T47D (cell line): ENCODE results near the gene CREB5.

ENCODE experiments used
- DNase-seq, 2 experiments: peaks; one replicate each; pipeline versions ENCODE4 v3.0.0 to v3.0.0-alpha.2; 2011 to 2012; ENCODE audit warnings: low read depth in 1 of 2, low spot score in 1 of 2
- JUND ChIP-seq: IDR thresholded peaks from 2 replicates; pipeline ENCODE4 v1.6.1; 2012; ENCODE audit warnings: low read depth
- in situ Hi-C: cut with HindIII; loops from 2 replicates; pipeline ENCODE4 v1.10.0; 2016; ENCODE audit warnings: low sequenced_read_pairs, low pct_unique_long_range_greater_than_20kb

CREB5 gene

DNA sequence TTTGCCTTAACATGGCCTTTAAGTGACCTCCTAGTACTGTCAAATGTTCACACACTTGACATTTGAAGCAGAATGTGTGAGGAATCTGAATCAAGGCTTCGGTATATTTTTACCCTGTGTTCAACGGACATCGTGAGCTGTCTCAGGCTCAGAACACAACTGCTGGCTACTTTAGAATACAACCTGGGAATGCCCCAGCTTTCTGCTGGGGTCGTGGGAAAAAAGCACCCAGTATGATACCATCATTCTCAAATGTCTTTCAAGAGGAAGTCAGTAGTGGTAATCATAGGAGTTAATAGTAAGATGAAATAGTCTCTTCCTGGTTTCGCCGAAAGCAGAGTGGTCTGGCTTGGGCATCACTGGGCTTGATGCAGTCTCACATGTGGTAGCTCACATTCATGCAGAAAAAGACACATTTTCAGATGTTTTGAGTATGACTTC is 67.2 kb downstream of the CREB5 start:
- in situ Hi-C loops = no loop called here

DNA sequence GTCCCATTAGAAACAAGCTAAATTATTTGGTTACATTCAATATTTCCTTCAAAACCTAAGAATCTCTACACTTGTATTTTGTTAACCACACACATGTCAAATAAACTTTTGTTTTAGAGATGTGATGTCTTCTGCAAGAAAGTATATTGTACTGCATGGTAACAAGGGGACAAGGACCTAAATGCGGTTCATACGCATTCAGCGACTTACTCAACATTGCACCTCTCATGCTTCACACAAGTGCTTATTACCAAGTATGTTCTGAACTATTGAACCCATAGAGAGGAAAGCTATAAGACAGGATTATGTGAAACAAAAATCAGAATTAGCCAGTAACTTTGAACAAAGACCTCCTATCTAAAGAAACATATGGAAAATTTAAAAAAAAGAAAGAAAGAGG is 68.3 kb downstream of the CREB5 start:
- no peak for TF ChIP-seq JUND
- DNase-seq = no peak
- in situ Hi-C loops = no loop called here

More for the DNA sequence above, 67.2 kb downstream of the CREB5 start:
- no peak for DNase-seq
- no peak for TF ChIP-seq JUND

DNA sequence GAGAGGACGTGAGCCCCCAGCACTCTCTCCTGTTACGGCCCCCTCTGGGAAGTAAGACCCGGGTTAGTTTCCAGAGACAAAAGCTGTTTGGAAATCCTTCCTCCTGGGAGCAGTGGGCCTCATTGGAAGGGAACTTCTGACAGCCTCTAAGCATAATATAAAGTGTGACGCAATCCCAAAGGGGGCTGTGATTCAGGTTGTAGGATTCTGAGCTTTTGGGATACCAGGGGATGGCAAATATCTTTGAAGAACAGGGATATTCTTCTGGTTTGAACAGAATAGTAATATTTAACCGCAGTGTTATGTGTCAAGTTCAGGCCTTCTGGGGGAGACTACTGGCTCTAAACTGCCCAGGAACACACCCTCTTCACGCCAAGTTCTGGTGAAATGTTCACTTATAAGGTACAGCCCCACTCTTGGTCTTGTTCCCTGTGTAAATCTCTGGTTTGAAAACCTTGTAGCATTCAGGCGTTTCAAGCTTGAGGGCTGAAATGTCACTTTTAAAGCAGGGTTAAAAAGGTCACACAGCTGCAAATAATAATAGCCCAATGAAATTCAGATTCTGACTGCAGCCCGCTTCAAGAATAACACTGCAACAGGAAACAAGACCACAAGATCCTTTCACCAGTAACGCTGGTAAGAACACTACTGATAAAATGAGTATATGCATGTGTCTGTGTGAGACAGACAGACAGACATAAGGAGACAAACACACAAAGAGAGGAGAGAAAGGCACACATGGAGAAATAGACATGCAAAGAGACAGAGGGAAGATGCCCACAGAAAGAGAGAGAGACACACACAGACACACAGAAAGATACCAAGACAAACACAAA is 69.0 kb downstream of the CREB5 start:
- DNase-seq = no peak
- in situ Hi-C loops = no loop called here
- TF ChIP-seq JUND = no peak

DNA sequence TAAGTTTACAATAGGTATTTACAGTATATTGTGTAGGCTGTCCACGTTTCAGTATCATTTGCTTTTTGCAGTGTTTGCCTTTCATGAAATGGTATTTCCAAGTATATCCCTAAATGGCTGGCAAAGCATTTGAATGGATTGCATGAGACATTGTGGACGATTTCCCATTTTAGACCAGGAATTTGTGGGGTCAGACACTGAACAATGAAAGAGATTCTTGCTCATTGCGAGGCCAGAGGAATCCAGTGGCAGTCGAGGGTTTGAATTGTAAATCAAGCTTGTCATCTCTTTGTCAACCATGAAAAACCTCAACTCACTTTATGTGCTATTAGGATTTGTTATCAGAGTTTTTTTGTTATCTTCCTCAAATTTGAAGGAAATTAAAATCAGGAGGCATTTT is 70.8 kb downstream of the CREB5 start:
- in situ Hi-C loops = no loop called here
- no peak for DNase-seq
- no peak for TF ChIP-seq JUND

DNA sequence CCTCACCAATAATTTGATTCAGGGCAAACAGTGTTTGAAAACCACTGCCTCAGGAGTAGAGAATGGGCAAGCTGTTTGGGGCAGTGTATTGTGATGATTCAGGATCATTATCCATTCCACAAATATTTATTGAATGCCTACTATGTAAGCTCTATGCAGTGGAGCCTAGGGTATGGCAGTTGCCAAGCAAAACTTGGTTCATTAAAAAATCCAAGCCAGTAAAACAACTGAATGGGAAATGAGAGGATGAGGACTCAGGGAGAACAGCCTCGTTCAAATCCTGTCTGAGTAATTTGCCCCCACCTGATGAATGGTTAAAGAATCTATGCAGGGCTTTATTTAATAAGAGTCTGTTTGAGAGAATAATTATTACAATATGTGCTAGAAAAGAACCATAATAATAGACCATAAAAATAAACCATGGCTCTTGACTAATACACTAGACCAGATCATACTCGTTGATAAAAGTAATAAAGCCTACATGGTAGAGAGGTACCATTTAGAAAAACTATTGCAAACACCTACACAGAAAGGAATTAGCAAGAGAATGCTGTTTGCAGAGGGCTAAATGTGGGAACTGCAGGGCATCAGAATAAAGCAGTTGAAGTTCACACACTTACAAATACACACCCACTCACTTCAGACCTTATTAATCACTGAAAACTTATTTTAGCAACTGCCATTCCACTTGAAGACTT is 71.7 kb downstream of the CREB5 start:
- DNase-seq = no peak
- in situ Hi-C loops = no loop called here
- no peak for TF ChIP-seq JUND

DNA sequence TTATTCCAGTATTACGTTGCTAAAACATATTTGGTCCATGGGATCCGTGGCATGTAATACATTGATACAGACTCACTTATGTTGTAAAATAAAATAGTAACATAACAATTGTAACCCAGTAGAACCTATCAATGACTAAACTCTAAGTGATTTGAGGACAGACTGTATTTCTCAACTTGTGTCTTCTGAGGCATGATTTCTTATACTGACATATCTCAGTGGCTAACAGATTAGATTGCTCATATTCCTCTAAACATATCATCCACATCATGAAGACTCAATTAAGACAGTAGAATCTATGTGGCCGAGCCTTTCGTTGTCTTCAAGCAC is 72.3 kb downstream of the CREB5 start:
- no peak for DNase-seq
- no peak for TF ChIP-seq JUND
- in situ Hi-C loops = no loop called here

DNA sequence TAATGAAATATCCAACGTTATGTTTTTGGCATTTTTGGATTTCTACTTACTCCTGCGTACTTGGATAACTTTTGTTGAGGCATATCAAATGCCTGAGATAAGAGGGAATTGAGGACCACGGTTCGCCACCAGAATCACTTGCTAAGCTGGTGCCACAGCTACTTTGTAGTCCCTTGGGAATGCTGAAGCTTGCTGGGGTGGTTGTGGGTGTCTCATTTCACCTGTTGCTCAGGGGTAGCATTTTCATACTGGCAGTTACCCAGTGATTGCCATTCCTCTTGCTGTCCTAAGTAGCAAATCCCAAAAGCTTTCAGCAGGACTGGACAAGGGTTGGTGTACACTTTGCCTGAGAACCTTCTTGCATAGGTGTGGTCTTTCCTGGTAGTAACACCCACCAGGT is 75.2 kb downstream of the CREB5 start:
- no peak for DNase-seq
- no peak for TF ChIP-seq JUND
- in situ Hi-C loops = no loop called here

DNA sequence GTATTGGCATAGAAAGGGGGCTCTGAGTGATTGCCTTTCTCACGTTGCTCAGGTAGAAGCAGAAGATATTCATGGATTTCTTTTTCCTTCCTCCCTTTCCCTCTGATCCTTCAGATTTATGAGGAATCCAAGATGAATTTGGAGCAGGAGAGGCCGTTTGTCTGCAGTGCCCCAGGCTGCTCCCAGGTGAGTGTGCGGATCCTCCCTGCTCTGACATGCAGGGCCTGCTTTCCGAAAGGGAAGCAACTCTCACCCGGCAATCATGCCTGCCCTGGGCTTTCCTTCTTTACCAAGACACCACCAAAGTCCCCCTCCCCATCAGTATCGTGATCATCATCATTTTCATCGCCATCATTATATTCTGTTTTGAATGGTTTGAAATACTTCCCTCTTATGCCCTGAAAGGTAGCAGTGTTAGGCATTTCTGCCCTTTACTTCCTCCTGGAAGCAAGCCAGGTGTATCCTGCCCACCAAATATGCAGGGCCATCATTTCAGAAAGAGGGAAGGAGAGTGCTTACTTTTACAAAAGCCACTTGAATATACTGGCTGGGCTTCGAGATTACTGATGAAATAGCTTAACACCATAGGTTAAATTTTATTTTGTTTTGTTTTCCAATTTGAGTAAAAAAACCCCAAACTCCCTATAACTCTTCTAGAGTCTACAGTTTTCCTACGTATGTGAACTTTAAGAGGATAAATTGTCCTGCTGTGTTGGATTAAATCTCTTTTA is 75.9 kb downstream of the CREB5 start:
- in situ Hi-C loops = no loop called here
- DNase-seq = no peak
- TF ChIP-seq JUND = no peak

DNA sequence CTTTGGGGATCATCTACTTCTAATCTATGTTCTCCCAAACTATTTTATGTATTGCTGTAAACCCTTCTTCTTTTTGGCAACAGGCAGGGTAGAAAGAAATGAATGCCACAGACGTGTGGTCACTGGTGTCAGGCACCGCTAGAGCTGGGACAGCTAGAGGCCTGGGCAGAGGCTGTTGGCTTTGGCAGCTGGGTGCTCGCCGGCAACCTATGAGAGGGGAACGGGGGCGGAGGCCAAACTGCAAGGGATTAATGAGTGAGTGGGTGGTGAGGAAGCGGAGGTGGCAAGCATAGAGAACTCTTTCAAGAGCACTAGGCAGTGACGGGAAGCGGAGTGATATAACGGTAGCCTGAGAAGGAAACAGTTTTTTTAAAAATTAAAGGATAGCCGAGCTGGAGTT is 78.5 kb downstream of the CREB5 start:
- in situ Hi-C loops = no loop called here
- no peak for DNase-seq
- no peak for TF ChIP-seq JUND

DNA sequence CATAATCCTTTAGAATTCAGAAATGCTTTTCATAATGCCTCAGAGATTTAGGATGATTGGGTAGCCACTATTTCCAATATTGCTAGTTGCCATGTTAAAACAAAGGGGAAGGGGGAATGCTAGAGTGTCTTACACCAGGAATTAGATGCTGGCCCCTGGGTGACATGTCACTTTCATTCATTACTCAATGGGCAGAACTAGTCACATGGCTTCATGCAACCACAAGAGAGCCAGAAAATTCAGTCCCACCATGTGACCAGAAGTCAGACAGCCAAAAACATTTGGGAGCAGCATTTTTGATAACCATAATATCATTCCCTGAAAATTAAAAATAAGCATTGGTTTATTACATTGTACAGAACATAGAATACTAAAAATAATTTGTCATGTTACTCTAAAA is 81.2 kb downstream of the CREB5 start:
- in situ Hi-C loops = no loop called here
- no peak for TF ChIP-seq JUND
- no peak for DNase-seq

DNA sequence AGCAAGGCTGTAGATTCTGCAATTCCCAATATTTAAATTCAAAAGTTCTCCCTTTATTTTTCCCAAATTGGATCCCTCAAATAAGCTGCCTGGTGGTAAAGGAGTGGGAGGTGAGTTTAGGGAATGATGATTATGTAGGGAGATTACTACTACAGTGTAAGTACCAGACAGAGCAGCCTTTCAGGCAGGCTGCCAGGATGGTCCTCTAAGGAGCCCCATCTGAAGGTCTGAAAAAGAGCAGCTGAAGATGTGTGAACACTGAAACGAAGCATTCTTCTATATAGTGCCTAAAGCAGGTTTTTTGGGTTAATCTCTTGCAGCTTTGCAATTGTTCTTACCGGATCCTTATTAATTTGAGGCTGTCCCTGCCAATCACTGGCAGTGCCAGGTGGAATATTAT is 84.7 kb downstream of the CREB5 start:
- no peak for TF ChIP-seq JUND
- in situ Hi-C loops = no loop called here
- DNase-seq = no peak

DNA sequence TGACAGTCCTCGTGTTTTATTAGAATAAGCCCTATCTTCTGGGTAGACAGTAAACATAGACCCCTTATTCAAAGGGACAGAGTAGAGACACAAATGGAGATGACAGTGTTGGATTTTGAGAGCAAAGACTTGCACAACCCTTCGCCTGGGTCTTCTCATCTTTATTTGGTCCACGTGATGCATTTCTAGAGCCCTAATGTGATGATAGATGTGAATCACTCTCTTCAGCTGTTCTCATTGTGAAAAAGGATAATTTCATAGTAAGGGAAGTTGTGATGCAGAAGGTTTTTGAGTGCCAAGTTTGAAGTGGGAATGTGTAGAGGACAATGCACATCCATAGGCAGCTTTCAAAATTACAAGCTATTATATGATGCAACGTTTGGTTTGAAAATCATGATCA is 86.3 kb downstream of the CREB5 start:
- TF ChIP-seq JUND = no peak
- in situ Hi-C loops = no loop called here
- no peak for DNase-seq

DNA sequence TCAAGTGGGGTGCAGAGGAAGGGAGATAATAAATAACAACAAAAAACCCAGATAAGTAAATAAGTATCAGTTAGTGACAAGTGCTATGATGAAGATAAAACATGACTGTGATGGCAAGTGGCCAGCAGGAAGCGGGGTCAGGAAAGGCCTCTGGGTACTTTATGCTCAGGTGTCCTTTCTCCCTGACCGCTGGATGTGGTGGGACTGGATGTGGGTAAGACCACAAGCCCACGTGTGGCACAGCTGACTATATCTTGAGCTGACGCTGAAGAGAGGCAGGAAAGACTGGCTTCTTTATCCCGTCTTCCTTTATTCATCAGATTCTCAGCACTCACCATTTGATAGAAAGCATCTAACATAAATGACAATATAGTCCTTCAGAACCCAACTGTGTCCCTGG is 87.8 kb downstream of the CREB5 start:
- no peak for DNase-seq
- TF ChIP-seq JUND = no peak
- in situ Hi-C loops = no loop called here
